Urinary bladder (tissue), 4 donors: Measurements from ENCODE around the gene FBXO42. TPM values are rescaled to one million over a fixed set of nuclear protein-coding genes. Genes with fewer than 3 reads are reported as not detected.

Source experiments
- DNase-seq: peaks from one replicate; pipeline ENCODE4 v3.0.0-alpha.2; 2015; ENCODE audit errors: extremely low spot score
- H3K27ac ChIP-seq: one replicate; pipeline ENCODE4 v1.5.1; 2013; ENCODE audit warnings: low read depth, mild to moderate bottlenecking, moderate library complexity
- H3K36me3 ChIP-seq: one replicate; pipeline ENCODE4 v1.6.1; 2013; ENCODE audit warnings: mild to moderate bottlenecking, moderate library complexity; ENCODE audit not compliant: insufficient read depth
- H3K4me1 ChIP-seq: one replicate; pipeline ENCODE4 v1.6.1; 2013; ENCODE audit warnings: mild to moderate bottlenecking, moderate library complexity; ENCODE audit not compliant: insufficient read depth
- H3K4me3 ChIP-seq: one replicate; pipeline ENCODE4 v1.5.1; 2013; ENCODE audit warnings: low read depth, low read length
- WGBS: extraction: QIAGEN DNeasy Blood & Tissue Kit; methylation state at CpG from one replicate; pipeline ENCODE4 v1.1.7; 2013; 5-methylcytosine and 5-hydroxymethylcytosine counted together
- polyA plus RNA-seq: library from polyadenylated mRNA; stranded (reverse); fragments of 200-250 nt; gene quantifications from one replicate; pipeline ENCODE4 v1.2.3, GENCODE V29; 2013
- total RNA-seq: library from RNA; depleted of rRNA; stranded (reverse); fragments of >200 nt; gene quantifications from one replicate; pipeline ENCODE4 v1.2.3, GENCODE V29; 2014
- donor health status: healthy with polysubstance abuse.
- donor health status: healthy.

FBXO42 gene
- total and polyA plus RNA-seq, 2 donors, result 25.7 to 28.2 TPM

GRCh38 chr1:16243936-16244649 is 108.2 kb downstream of the FBXO42 start:
- no peak for DNase-seq
- no peak overlapping the region for H3K4me3 ChIP-seq
- no peaks in the 10 kb centered on the region for H3K4me1 ChIP-seq
- no peaks in the 10 kb centered on the region for H3K36me3 ChIP-seq
- no peak overlapping the region for H3K27ac ChIP-seq
- 27% methylated on average over 8 of the region's 8 CpGs for WGBS

- WGBS, result 77% methylated on average over 8 of the region's 8 CpGs
- Histone ChIP-seq H3K27ac (no peak overlapping the region), H3K4me3 (no peak overlapping the region), H3K4me1 (no peaks in the 10 kb centered on the region), H3K36me3 (no peaks in the 10 kb centered on the region)
- DNase-seq, result no peak
These were observed 109.1 kb downstream of the FBXO42 start for GRCh38 chr1:16243215-16243610.

GRCh38 chr1:16242556-16243214 is 109.6 kb downstream of the FBXO42 start:
- 88% methylated on average over 17 of the region's 17 CpGs for WGBS
- H3K36me3 ChIP-seq, result no peaks in the 10 kb centered on the region
- no peak overlapping the region for H3K27ac ChIP-seq
- no peak for DNase-seq
- no peaks in the 10 kb centered on the region for H3K4me1 ChIP-seq
- no peak overlapping the region for H3K4me3 ChIP-seq

- WGBS, result 68% methylated on average over 10 of the region's 10 CpGs
These were observed 111.0 kb downstream of the FBXO42 start for GRCh38 chr1:16241221-16241708.

GRCh38 chr1:16239972-16240491 is 112.2 kb downstream of the FBXO42 start:
- Histone ChIP-seq H3K36me3 (no peaks in the 10 kb centered on the region), H3K4me1 (no peaks in the 10 kb centered on the region), H3K4me3 (no peak overlapping the region), H3K27ac (no peak overlapping the region)
- no peak for DNase-seq
- WGBS, result 93% methylated on average over 2 of the region's 2 CpGs

More at GRCh38 chr1:16241221-16241708, 111.0 kb downstream of the FBXO42 start:
- no peaks in the 10 kb centered on the region for H3K36me3 ChIP-seq
- H3K4me1 ChIP-seq, result no peaks in the 10 kb centered on the region
- H3K4me3 ChIP-seq, result no peak overlapping the region
- no peak overlapping the region for H3K27ac ChIP-seq
- DNase-seq, result no peak

GRCh38 chr1:16237343-16237830 is 114.9 kb downstream of the FBXO42 start:
- peak overlapping the region; percentile 52 for H3K4me3 ChIP-seq
- 20% methylated on average over 6 of the region's 6 CpGs for WGBS
- no peaks in the 10 kb centered on the region for H3K36me3 ChIP-seq
- H3K27ac ChIP-seq, result peak overlapping the region; percentile 72
- no peaks in the 10 kb centered on the region for H3K4me1 ChIP-seq
- no peak for DNase-seq

- 1% methylated on average over 57 of the region's 57 CpGs for WGBS
- H3K4me3 ChIP-seq, result peak within 1 kb of the TSS; percentile 52
- H3K36me3 ChIP-seq, result no peaks in the 10 kb centered on the region
- peak within 1 kb of the TSS; percentile 85 for H3K27ac ChIP-seq
- peak; percentile 82 for DNase-seq
- no peaks in the 10 kb centered on the region for H3K4me1 ChIP-seq
These were observed 115.6 kb downstream of the FBXO42 start, which contains the start of gene CPLANE2 for GRCh38 chr1:16236511-16237342. TSS of gene CPLANE2 (minus strand) at chr1:16237183. CDS start at chr1:16236742, 441 bp downstream.

- Histone ChIP-seq H3K36me3 (no peaks in the 10 kb centered on the region), H3K27ac (no peak overlapping the region), H3K4me3 (peak overlapping the region; percentile 52), H3K4me1 (no peaks in the 10 kb centered on the region)
- DNase-seq, result no peak
- 40% methylated on average over 6 of the region's 6 CpGs for WGBS
These were observed 116.3 kb downstream of the FBXO42 start for GRCh38 chr1:16235944-16236510.

GRCh38 chr1:16235347-16235746 is 116.9 kb downstream of the FBXO42 start:
- Histone ChIP-seq H3K4me1 (no peaks in the 10 kb centered on the region), H3K36me3 (no peaks in the 10 kb centered on the region), H3K27ac (no peak overlapping the region), H3K4me3 (no peak overlapping the region)
- WGBS, result 87% methylated on average over 2 of the region's 2 CpGs
- no peak for DNase-seq

GRCh38 chr1:16233431-16233830 is 118.8 kb downstream of the FBXO42 start:
- Histone ChIP-seq H3K36me3 (no peaks in the 10 kb centered on the region), H3K4me3 (no peak overlapping the region), H3K27ac (no peak overlapping the region), H3K4me1 (no peaks in the 10 kb centered on the region)
- DNase-seq, result no peak
- WGBS, result 96% methylated on average over 8 of the region's 8 CpGs

- WGBS, result 95% methylated on average over 5 of the region's 5 CpGs
- no peaks in the 10 kb centered on the region for H3K36me3 ChIP-seq
- no peak overlapping the region for H3K27ac ChIP-seq
- H3K4me3 ChIP-seq, result no peak overlapping the region
- no peaks in the 10 kb centered on the region for H3K4me1 ChIP-seq
- no peak for DNase-seq
These were observed 120.0 kb downstream of the FBXO42 start for GRCh38 chr1:16232316-16232710.

- DNase-seq, result no peak
- Histone ChIP-seq H3K4me1 (no peaks in the 10 kb centered on the region), H3K27ac (no peak overlapping the region), H3K4me3 (no peak overlapping the region), H3K36me3 (no peaks in the 10 kb centered on the region)
- 92% methylated on average over 35 of the region's 35 CpGs for WGBS
These were observed 120.7 kb downstream of the FBXO42 start for GRCh38 chr1:16231331-16232315.
